ENCODE measurements around the gene IRF4. TPM values are rescaled to one million over a fixed set of nuclear protein-coding genes. Genes with fewer than 3 reads are reported as not detected.

The IRF4 gene
- total and polyA plus RNA-seq, 2 donors (not counting 3 experiments of a cell fraction or from before 2014, with no cell fraction given), result not detected

DNA sequence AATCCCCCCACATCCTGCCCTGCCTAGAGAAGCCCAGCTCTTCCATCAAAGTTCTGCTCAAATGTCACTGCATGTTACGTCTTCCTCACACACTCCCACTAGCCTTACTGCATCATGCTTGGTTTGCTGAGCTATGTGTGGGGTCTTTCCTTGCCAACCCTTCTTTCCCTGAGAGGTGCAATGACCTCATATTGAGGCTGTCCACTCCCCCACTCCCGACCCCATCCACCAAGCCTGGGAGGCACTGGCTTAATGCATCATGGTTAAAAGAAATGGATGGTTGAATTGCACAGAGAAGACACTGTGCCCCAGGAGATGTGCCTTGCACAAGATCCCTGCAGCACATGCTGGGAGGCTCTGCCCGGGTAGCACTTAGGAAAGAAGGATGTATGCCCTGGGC, 7.7 kb upstream of the IRF4 start:
- Histone ChIP-seq H3K4me3 (replicated peaks in 1 of 3; ENCODE audit: insufficient read depth in 1 of 3, low read depth in 1 of 3, low read length in 3 of 3) (no peak overlapping the region), H3K79me2 (ENCODE audit: control insufficient read depth, insufficient read depth, low read length) (no peaks in the 10 kb centered on the region), H2AFZ (ENCODE audit: low read depth, low read length) (no peak overlapping the region), H3K27me3 (ENCODE audit: control insufficient read depth in 2 of 2, insufficient read depth in 2 of 2, low read length in 2 of 2) (peaks cover 2% of the 10 kb centered on the region in 2 experiments), H3K36me3 (ENCODE audit: control insufficient read depth in 2 of 2, extremely low read depth in 1 of 2, insufficient read depth in 2 of 2, low read length in 2 of 2) (no peaks in the 10 kb centered on the region), H3K9me3 (replicated peaks; ENCODE audit: control insufficient read depth, insufficient read depth, low read length) (peaks cover 2% of the 10 kb centered on the region), H3K9me1 (replicated peaks; ENCODE audit: control insufficient read depth, extremely low read depth, insufficient read depth, low read length) (no peaks in the 10 kb centered on the region), H3K27ac (ENCODE audit: insufficient read depth, low read depth, low read length) (no peak overlapping the region), H4K20me1 (replicated peaks; ENCODE audit: control insufficient read depth, extremely low read depth, insufficient read depth, low read length) (no peaks in the 10 kb centered on the region), H3K4me2 (ENCODE audit: insufficient read depth, low read length) (no peak overlapping the region), H3K4me1 (ENCODE audit: control insufficient read depth, extremely low read depth, insufficient read depth, low read length) (no peaks in the 10 kb centered on the region), H3K9ac (replicated peaks; ENCODE audit: extremely low read depth, insufficient read depth, low read length) (no peak overlapping the region)
- dilution Hi-C loops (cut with MboI; ENCODE audit: extremely low pct_ligation_motif_present, low sequenced_read_pairs) (no loop called here), intact Hi-C loops (cut with micrococcal nuclease) (no loop called here)
- DNase-seq (ENCODE audit: low read depth, low spot score), result no peak
- CTCF ChIA-PET, result interaction anchor here (0.8 kb wide), 2 partner anchors 12 to 144 kb away, joined by 3 read pairs; no protein-coding TSS in a partner anchor
- FAIRE-seq, result no peak
- TF ChIP-seq, protein P1, sequence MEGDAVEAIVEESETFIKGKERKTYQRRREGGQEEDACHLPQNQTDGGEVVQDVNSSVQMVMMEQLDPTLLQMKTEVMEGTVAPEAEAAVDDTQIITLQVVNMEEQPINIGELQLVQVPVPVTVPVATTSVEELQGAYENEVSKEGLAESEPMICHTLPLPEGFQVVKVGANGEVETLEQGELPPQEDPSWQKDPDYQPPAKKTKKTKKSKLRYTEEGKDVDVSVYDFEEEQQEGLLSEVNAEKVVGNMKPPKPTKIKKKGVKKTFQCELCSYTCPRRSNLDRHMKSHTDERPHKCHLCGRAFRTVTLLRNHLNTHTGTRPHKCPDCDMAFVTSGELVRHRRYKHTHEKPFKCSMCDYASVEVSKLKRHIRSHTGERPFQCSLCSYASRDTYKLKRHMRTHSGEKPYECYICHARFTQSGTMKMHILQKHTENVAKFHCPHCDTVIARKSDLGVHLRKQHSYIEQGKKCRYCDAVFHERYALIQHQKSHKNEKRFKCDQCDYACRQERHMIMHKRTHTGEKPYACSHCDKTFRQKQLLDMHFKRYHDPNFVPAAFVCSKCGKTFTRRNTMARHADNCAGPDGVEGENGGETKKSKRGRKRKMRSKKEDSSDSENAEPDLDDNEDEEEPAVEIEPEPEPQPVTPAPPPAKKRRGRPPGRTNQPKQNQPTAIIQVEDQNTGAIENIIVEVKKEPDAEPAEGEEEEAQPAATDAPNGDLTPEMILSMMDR (IDR thresholded peaks at IDR 0.05; ENCODE audit: extremely low read depth in 1 of 2, insufficient read depth in 1 of 2, low read depth in 1 of 2, low read length in 2 of 2), result no peak
- TF ChIP-seq JUN (IDR thresholded peaks at IDR 0.05; ENCODE audit: borderline replicate concordance, insufficient read depth, insufficient read length, low read depth), result no peak
- no peak for TF ChIP-seq FOS (IDR thresholded peaks at IDR 0.05; ENCODE audit: borderline replicate concordance, insufficient read depth, low read length)
- TF ChIP-seq POLR2A (IDR thresholded peaks at IDR 0.05; ENCODE audit: low read depth, low read length), result no peak
- TF ChIP-seq EZH2 (IDR thresholded peaks at IDR 0.05; ENCODE audit: borderline replicate concordance, low read depth, low read length, severe bottlenecking), result no peak
- no peak for TF ChIP-seq MYC (IDR thresholded peaks at IDR 0.05; ENCODE audit: low read depth, low read length)
- TF ChIP-seq GATA2 (IDR thresholded peaks at IDR 0.05; ENCODE audit: insufficient read depth, insufficient read length, low read depth, low read length), result no peak
- no peak for TF ChIP-seq POLR2AphosphoS5 (IDR thresholded peaks at IDR 0.05; ENCODE audit: insufficient read depth, low read depth, low read length)
- TF ChIP-seq, protein P2, sequence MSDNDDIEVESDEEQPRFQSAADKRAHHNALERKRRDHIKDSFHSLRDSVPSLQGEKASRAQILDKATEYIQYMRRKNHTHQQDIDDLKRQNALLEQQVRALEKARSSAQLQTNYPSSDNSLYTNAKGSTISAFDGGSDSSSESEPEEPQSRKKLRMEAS (IDR thresholded peaks at IDR 0.05; ENCODE audit: insufficient read depth, insufficient read length), result no peak
- no TSS peak for BruUV-seq (replicated peaks)
- POLR2A ChIA-PET, result no interaction called here
